GM12874 (cell line): ENCODE data around the gene SLC43A2.

Experiments used
- TF ChIP-seq, protein P1 (sequence below): IDR thresholded peaks from 2 replicates; pipeline ENCODE4 v1.5.1; 2011; ENCODE audit warnings: low read depth, mild to moderate bottlenecking, control low read depth, low read length, moderate library complexity; ENCODE audit not compliant: insufficient read depth

Gene SLC43A2

DNA sequence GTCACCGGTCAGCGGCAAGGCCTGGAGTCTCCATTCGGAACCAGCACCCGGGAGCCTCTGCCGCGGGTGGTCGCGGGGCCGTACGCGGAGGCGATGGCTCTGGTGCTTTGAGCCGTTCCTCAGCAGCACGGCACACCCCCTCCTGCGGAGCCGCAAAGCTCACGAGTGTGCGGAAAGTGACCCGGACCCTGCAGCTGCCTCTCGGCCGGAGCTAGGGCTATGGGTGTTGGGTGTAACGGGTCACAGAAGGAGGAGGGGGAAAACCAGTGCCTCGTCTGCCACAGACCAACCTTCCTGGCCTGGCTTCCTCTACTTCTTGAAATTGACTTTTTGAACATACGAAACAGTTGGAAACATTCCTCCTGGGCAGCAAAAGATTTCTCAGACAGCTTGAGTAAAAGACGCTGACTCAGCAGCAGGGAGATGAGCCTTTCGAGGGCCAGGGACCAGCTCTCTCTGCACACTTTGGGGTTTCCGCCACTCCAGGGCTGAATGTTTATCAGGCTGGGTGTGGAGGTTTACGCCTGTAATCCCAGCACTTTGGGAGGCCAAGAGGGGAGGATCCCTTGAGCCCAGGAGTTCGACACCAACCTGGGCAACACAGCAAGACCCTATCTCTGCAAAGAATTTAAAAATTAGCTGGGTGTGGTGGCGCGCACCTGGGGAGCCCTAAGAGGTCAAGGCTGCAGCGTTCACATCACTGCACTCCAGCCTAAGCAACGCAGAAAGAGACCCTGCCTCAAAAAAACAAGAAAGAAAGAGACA is 39.6 kb downstream of the SLC43A2 start:
- TF ChIP-seq, protein P1, sequence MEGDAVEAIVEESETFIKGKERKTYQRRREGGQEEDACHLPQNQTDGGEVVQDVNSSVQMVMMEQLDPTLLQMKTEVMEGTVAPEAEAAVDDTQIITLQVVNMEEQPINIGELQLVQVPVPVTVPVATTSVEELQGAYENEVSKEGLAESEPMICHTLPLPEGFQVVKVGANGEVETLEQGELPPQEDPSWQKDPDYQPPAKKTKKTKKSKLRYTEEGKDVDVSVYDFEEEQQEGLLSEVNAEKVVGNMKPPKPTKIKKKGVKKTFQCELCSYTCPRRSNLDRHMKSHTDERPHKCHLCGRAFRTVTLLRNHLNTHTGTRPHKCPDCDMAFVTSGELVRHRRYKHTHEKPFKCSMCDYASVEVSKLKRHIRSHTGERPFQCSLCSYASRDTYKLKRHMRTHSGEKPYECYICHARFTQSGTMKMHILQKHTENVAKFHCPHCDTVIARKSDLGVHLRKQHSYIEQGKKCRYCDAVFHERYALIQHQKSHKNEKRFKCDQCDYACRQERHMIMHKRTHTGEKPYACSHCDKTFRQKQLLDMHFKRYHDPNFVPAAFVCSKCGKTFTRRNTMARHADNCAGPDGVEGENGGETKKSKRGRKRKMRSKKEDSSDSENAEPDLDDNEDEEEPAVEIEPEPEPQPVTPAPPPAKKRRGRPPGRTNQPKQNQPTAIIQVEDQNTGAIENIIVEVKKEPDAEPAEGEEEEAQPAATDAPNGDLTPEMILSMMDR, result no peak

DNA sequence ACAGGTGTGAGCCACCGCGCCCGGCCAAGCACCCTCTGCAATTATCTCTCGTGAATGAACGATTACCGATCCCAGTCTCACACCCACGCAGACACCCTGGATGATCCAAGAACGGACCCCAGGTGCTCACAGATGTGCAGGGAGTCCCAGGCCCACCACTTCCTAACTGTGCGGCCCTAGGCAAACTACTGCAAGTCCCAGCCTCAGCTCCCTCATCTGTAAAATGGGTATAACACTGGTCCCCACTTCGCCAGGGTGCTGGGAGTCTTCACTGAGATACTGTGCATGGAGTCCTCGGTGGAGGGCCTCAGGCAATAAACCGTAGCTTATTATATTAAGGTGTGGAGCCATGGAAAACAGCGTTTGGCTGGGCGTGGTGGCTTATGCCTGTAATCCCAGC is 44.5 kb downstream of the SLC43A2 start:
- TF ChIP-seq, protein P1, result no peak

DNA sequence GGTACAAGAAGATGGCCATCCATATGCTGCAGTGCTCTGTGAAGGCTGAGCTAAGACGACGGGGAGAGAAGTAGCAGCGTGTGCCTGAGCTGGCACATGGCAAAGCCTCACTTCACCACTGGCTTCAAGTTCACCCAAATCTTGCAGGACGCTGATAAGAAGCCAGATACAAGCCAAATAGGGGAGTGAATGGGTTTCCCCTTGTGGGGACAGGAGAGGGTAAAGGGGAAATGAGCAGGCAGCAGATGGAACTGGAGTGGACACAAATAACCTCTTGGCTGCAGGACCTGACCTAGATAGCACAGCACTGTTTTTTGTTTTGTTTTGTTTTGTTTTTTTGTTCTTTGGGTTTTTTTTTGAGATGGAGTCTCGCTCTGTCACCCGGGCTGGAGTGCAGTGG is 45.1 kb downstream of the SLC43A2 start:
- TF ChIP-seq, protein P1, result no peak

GRCh38 chr17:1582374-1582773 is 46.3 kb downstream of the SLC43A2 start:
- TF ChIP-seq, protein P1, result no peak

- TF ChIP-seq, protein P1, result no peak
These were observed 47.5 kb downstream of the SLC43A2 start for GRCh38 chr17:1580979-1581676.

GRCh38 chr17:1578029-1578428 is 50.6 kb downstream of the SLC43A2 start:
- TF ChIP-seq, protein P1, result no peak

GRCh38 chr17:1577583-1578013 is 51.0 kb downstream of the SLC43A2 start:
- TF ChIP-seq, protein P1, result no peak
